PFSK-1 (cell line): ENCODE results near the gene LOXHD1.

Source experiments
- FOXP2 ChIP-seq: optimal IDR thresholded peaks from 2 replicates; pipeline ENCODE3; 2011; ENCODE audit warnings: borderline replicate concordance, control low read depth, inconsistent platforms; ENCODE audit not compliant: insufficient read depth; ENCODE audit errors: extremely low read length, extremely low read depth
- POLR2AphosphoS5 ChIP-seq: IDR thresholded peaks from 2 replicates; pipeline ENCODE4 v1.6.1; 2012; ENCODE audit warnings: low read depth, mild to moderate bottlenecking, control low read depth, low read length, moderate library complexity
- REST ChIP-seq, 2 experiments: IDR thresholded peaks; 2 replicates each; pipeline versions ENCODE4 v1.6.1 to v1.8.0; 2011 to 2012; ENCODE audit warnings: low read depth in 2 of 2, low read length in 2 of 2, control low read depth in 1 of 2, inconsistent platforms in 1 of 2, mild to moderate bottlenecking in 1 of 2, moderate library complexity in 1 of 2; ENCODE audit not compliant: insufficient read depth in 1 of 2
- SIN3A ChIP-seq: IDR thresholded peaks from 2 replicates; pipeline ENCODE4 v1.6.1; 2012; ENCODE audit warnings: mild to moderate bottlenecking, low read length, moderate library complexity, borderline replicate concordance; ENCODE audit not compliant: insufficient read depth
- TAF1 ChIP-seq: IDR thresholded peaks from 2 replicates; pipeline ENCODE4 v1.6.1; 2012; ENCODE audit warnings: low read length, control low read depth, borderline replicate concordance; ENCODE audit not compliant: insufficient read depth

The LOXHD1 gene

GRCh38 chr18:46636040-46636630 lies 20.9 kb downstream of the LOXHD1 start:
- no peak for TF ChIP-seq SIN3A
- no peak for TF ChIP-seq POLR2AphosphoS5
- no peak for TF ChIP-seq FOXP2
- no peak for TF ChIP-seq TAF1
- TF ChIP-seq REST (IDR thresholded peaks at IDR 0.05; ENCODE audit: insufficient read depth in 1 of 2, low read depth in 2 of 2, low read length in 2 of 2) = no peak

- TF ChIP-seq SIN3A = no peak
- TF ChIP-seq REST (IDR thresholded peaks at IDR 0.05; ENCODE audit: insufficient read depth in 1 of 2, low read depth in 2 of 2, low read length in 2 of 2) = no peak
- no peak for TF ChIP-seq POLR2AphosphoS5
- TF ChIP-seq TAF1 = no peak
- TF ChIP-seq FOXP2 = no peak
Observed at GRCh38 chr18:46632401-46633071, 24.5 kb downstream of the LOXHD1 start.

- TF ChIP-seq REST (IDR thresholded peaks at IDR 0.05; ENCODE audit: insufficient read depth in 1 of 2, low read depth in 2 of 2, low read length in 2 of 2) (no peak), FOXP2 (no peak), SIN3A (no peak), POLR2AphosphoS5 (no peak), TAF1 (no peak)
Observed at GRCh38 chr18:46630991-46631390, 26.0 kb downstream of the LOXHD1 start.

GRCh38 chr18:46630160-46630559 lies 26.9 kb downstream of the LOXHD1 start:
- no peak for TF ChIP-seq TAF1
- no peak for TF ChIP-seq POLR2AphosphoS5
- no peak for TF ChIP-seq FOXP2
- no peak for TF ChIP-seq SIN3A
- no peak for TF ChIP-seq REST (IDR thresholded peaks at IDR 0.05; ENCODE audit: insufficient read depth in 1 of 2, low read depth in 2 of 2, low read length in 2 of 2)
